ENCODE measurements around the gene PTPN11. TPM values are rescaled to one million over a fixed set of nuclear protein-coding genes. Genes with fewer than 3 reads are reported as not detected.
A peak's percentile ranks its signal among the peaks of the same experiment; 100 is the strongest.

The PTPN11 gene
- total and polyA plus RNA-seq, 2 of the 13 experiments (the other 11 are each of a cell fraction or from before 2014, with no cell fraction given): 30.0 to 63.5 TPM

- ChIA-PET POLR2A (interaction anchor here (1.3 kb wide), 1 partner anchor 405 kb away, joined by 5 read pairs; the partner anchor contains the start of genes ERP29 and TMEM116), CTCF (ENCODE audit: low intra/inter-chr PET ratio, low total read pairs) (no interaction called here)
- Histone ChIP-seq H3K4me3 (replicated peaks in 1 of 3; ENCODE audit: insufficient read depth in 1 of 3, low read depth in 2 of 3, low read length in 3 of 3) (peak overlapping the region; percentile 64 to 94 (median 88)), H3K9ac (ENCODE audit: insufficient read depth, low read depth, low read length) (peak overlapping the region; percentile 91), H4K20me1 (ENCODE audit: insufficient read depth, low read length) (no peaks in the 10 kb centered on the region), H3K36me3 (replicated peaks in 1 of 2; ENCODE audit: control insufficient read depth in 1 of 2, insufficient read depth in 2 of 2, low read length in 2 of 2) (no peaks in the 10 kb centered on the region), H3K27ac (ENCODE audit: extremely low read length, insufficient read depth, low read length) (peak overlapping the region; percentile 87), H3K9me3 (ENCODE audit: low read length) (no peaks in the 10 kb centered on the region), H3K4me2 (ENCODE audit: low read depth, low read length) (peak overlapping the region; percentile 62), H3K79me2 (ENCODE audit: insufficient read depth, low read length) (peaks cover 36% of the 10 kb centered on the region), H3K4me1 (ENCODE audit: insufficient read depth, low read length) (peaks cover 57% of the 10 kb centered on the region), H2AFZ (ENCODE audit: low read length) (peak overlapping the region; percentile 2), H3K27me3 (ENCODE audit: control insufficient read depth in 1 of 2, insufficient read depth in 2 of 2, low read length in 2 of 2) (no peaks in the 10 kb centered on the region; a peak in 1 of 5 replicates)
- no peak for ATAC-seq
- no peak for FAIRE-seq
- in situ Hi-C loops (cut with HindIII; ENCODE audit: extremely low pct_ligation_motif_present, low pct_unique_long_range_greater_than_20kb): loop anchor here (10.0 kb wide), 1 partner anchor 303 kb away; no protein-coding TSS in a partner anchor
- TF ChIP-seq SAFB2 (CRISPR knock-in tag; IDR thresholded peaks at IDR 0.05; ENCODE audit: borderline replicate concordance, low read depth) (peak; percentile 34; the same call in 1 of the 2 replicates), ARNTL (CRISPR knock-in tag; IDR thresholded peaks at IDR 0.05) (no peak), ZNF772 (CRISPR knock-in tag; IDR thresholded peaks at IDR 0.05) (peak; percentile 1; the same call in 1 of the 2 replicates), BHLHE40 (IDR thresholded peaks at IDR 0.05; ENCODE audit: low read length) (no peak), ZNF333 (CRISPR knock-in tag; IDR thresholded peaks at IDR 0.05; ENCODE audit: borderline replicate concordance) (0 out of 2 replicates have a peak, but pooled peaks have one; percentile 27), ZNF224 (CRISPR knock-in tag; IDR thresholded peaks at IDR 0.05) (peak; percentile 88; the same call in 1 of the 2 replicates), PRDM15 (CRISPR knock-in tag; IDR thresholded peaks at IDR 0.05) (0 out of 2 replicates have a peak, but pooled peaks have one; percentile 4), FOXJ3 (CRISPR knock-in tag; IDR thresholded peaks at IDR 0.05; ENCODE audit: borderline replicate concordance) (0 out of 2 replicates have a peak, but pooled peaks have one; percentile 8), ZNF143 (CRISPR knock-in tag; IDR thresholded peaks at IDR 0.05) (no peak), ZNF703 (CRISPR knock-in tag; IDR thresholded peaks at IDR 0.05; ENCODE audit: borderline replicate concordance) (0 out of 2 replicates have a peak, but pooled peaks have one; percentile 15), ZNF770 (CRISPR knock-in tag; IDR thresholded peaks at IDR 0.05) (peak; percentile 72; the same call in 1 of the 2 replicates), ZNF543 (CRISPR knock-in tag; IDR thresholded peaks at IDR 0.05) (0 out of 2 replicates have a peak, but pooled peaks have one; percentile 7), ZFX (CRISPR knock-in tag; IDR thresholded peaks at IDR 0.05; ENCODE audit: low read depth) (no peak)
- TSS peak; percentile 96 for BruUV-seq (replicated peaks)
- intact Hi-C loops (cut with micrococcal nuclease; ENCODE audit: unreplicated experiment): no loop called here
- under 1% methylated on average over 18 of the region's 18 CpGs for WGBS (ENCODE audit: low lambda C conversion rate)
- DNase-seq (ENCODE audit: low spot score): no peak
Observed at GRCh38 chr12:112418273-112418607, 507 bp upstream of the PTPN11 start.
